Naive thymus-derived CD8-positive, alpha-beta T cell (primary cell): Measurements from ENCODE around the gene LRRTM2. TPM values are rescaled to one million over a fixed set of nuclear protein-coding genes. Genes with fewer than 3 reads are reported as not detected.

Experiments used
- ATAC-seq, 2 donors: fragments of 150-1000 bp; cut with Tn5 transposase in 1 of 2; sonication (Bioruptor Pico), chemical (Tn5 transposase) in 1 of 2; 1 replicate in 1 of 2; 2 replicates in 1 of 2; pipeline ENCODE4 v1.10.0; 2021; ENCODE audit warnings: mild to moderate bottlenecking in 2 of 2, moderate library complexity in 2 of 2
- POLR2A ChIA-PET: fragments of 350-600 bp; sonication (Branson Sonifier 250); formaldehyde crosslinking; loops from one replicate; lab custom pipeline; 2021; ENCODE audit warnings: antibody characterized with exemption; lab: Charles Lee
- DNase-seq, 10 donors: peaks; one replicate each; pipeline versions ENCODE4 v3.0.0 to v3.0.0-alpha.2; 2020 to 2022
- H3K27ac Mint-ChIP-seq, 10 donors: one replicate each; pipeline ENCODE4 v1.8.0; 2020 to 2022; ENCODE audit warnings: mild to moderate bottlenecking in 10 of 10, mixed read lengths in 10 of 10, moderate library complexity in 4 of 10, inconsistent platforms in 1 of 10
- H3K27me3 Mint-ChIP-seq, 5 donors: one replicate each; pipeline ENCODE4 v1.8.0; 2021 to 2022; ENCODE audit warnings: mixed read lengths in 5 of 5
- H3K36me3 Mint-ChIP-seq, 3 donors: one replicate each; pipeline ENCODE4 v1.8.0; 2020 to 2022; ENCODE audit warnings: mixed read lengths in 3 of 3, mild to moderate bottlenecking in 2 of 3, inconsistent platforms in 1 of 3
- H3K4me1 Mint-ChIP-seq, 4 donors: one replicate each; pipeline ENCODE4 v1.8.0; 2021 to 2022; ENCODE audit warnings: mixed read lengths in 4 of 4
- H3K4me3 Mint-ChIP-seq, 10 donors: one replicate each; pipeline ENCODE4 v1.8.0; 2020 to 2022; ENCODE audit warnings: mild to moderate bottlenecking in 10 of 10, mixed read lengths in 10 of 10, moderate library complexity in 6 of 10, inconsistent platforms in 1 of 10
- H3K9me3 Mint-ChIP-seq, 9 donors: one replicate each; pipeline ENCODE4 v1.8.0; 2020 to 2022; ENCODE audit warnings: mixed read lengths in 9 of 9, mild to moderate bottlenecking in 3 of 9, inconsistent platforms in 1 of 9, moderate library complexity in 1 of 9
- polyA plus RNA-seq, 3 donors: library from polyadenylated mRNA; unstranded; fragments of 300-500 nt; fragmentation: Illumina TruSeq; gene quantifications; one replicate each; pipeline ENCODE4 v1.2.3, GENCODE V29; 2021
- total RNA-seq, 8 experiments: library from RNA in 2 of 8; stranded (reverse) in 2 of 8; gene quantifications; one replicate each; pipeline ENCODE4 v1.2.3 and lab custom pipeline; 2021 to 2026

Gene LRRTM2
- total and polyA plus RNA-seq, 5 experiments from 2014 or later: not detected

GRCh38 chr5:138831703-138832102 is 43.4 kb downstream of the LRRTM2 start:
- POLR2A ChIA-PET: no interaction called here
- Mint-ChIP-seq H3K9me3 (no peaks in the 10 kb centered on the region), H3K27ac (no peak overlapping the region), H3K4me3 (no peak overlapping the region), H3K36me3 (no peaks in the 10 kb centered on the region), H3K4me1 (no peaks in the 10 kb centered on the region), H3K27me3 (peaks cover 0 to 30% (median 13%) of the 10 kb centered on the region in 5 donors)
- no peak for DNase-seq
- no peak for ATAC-seq

GRCh38 chr5:138829341-138829740 is 45.8 kb downstream of the LRRTM2 start:
- Mint-ChIP-seq H3K27ac (no peak overlapping the region), H3K4me3 (no peak overlapping the region), H3K27me3 (peaks cover 0 to 23% (median 10%) of the 10 kb centered on the region in 5 donors), H3K36me3 (no peaks in the 10 kb centered on the region), H3K9me3 (no peaks in the 10 kb centered on the region), H3K4me1 (no peaks in the 10 kb centered on the region)
- DNase-seq: no peak
- POLR2A ChIA-PET: interaction anchor here (0.7 kb wide), 1 partner anchor 11 kb away, joined by 4 read pairs; no protein-coding TSS in a partner anchor
- ATAC-seq: no peak

DNA sequence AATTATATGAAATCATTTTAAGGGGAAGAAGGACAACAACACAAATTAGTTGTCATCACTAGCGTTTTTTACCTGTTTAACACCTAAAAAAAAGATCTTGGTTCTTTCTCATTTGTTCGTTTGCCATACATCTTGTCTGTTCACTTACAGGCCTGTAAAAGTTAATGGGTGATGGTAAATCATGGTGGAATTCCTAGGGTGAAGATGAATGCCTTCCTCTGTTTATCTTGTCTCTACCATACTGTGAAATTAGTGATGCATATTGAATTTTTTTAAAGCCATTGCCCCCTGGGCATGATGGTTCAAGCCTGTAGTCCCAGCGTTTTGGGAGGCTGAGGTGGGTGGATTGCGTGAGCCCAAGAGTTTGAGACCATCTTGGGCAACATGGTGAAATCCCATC is 46.6 kb downstream of the LRRTM2 start:
- DNase-seq (no peak), ATAC-seq (no peak)
- peaks cover 2 to 28% (median 13%) of the 10 kb centered on the region in 5 donors for H3K27me3 Mint-ChIP-seq
- no peak overlapping the region for H3K4me3 Mint-ChIP-seq
- POLR2A ChIA-PET: no interaction called here
- H3K9me3 Mint-ChIP-seq: no peaks in the 10 kb centered on the region
- no peaks in the 10 kb centered on the region for H3K4me1 Mint-ChIP-seq
- no peaks in the 10 kb centered on the region for H3K36me3 Mint-ChIP-seq
- H3K27ac Mint-ChIP-seq: no peak overlapping the region

GRCh38 chr5:138824924-138825863 is 49.9 kb downstream of the LRRTM2 start:
- Mint-ChIP-seq H3K36me3 (no peaks in the 10 kb centered on the region), H3K4me1 (no peaks in the 10 kb centered on the region), H3K27ac (no peak overlapping the region), H3K9me3 (no peaks in the 10 kb centered on the region), H3K27me3 (peaks cover 2 to 60% (median 15%) of the 10 kb centered on the region in 5 donors), H3K4me3 (no peak overlapping the region)
- ATAC-seq (no peak), DNase-seq (peak in 3 of 10 donors; percentile 13 to 27 (median 16))
- POLR2A ChIA-PET: interaction anchor here (1.0 to 1.4 kb wide), 2 partner anchors 330 to 437 kb away, joined by 3 to 6 read pairs; no protein-coding TSS in a partner anchor

GRCh38 chr5:138824516-138824915 is 50.6 kb downstream of the LRRTM2 start:
- ATAC-seq (no peak), DNase-seq (no peak)
- Mint-ChIP-seq H3K9me3 (no peaks in the 10 kb centered on the region), H3K27me3 (peaks cover 4 to 67% (median 15%) of the 10 kb centered on the region in 5 donors), H3K4me1 (no peaks in the 10 kb centered on the region), H3K4me3 (no peak overlapping the region), H3K27ac (no peak overlapping the region), H3K36me3 (no peaks in the 10 kb centered on the region)
- POLR2A ChIA-PET: interaction anchor here (1.0 kb wide), 1 partner anchor 331 kb away, joined by 3 read pairs; no protein-coding TSS in a partner anchor

DNA sequence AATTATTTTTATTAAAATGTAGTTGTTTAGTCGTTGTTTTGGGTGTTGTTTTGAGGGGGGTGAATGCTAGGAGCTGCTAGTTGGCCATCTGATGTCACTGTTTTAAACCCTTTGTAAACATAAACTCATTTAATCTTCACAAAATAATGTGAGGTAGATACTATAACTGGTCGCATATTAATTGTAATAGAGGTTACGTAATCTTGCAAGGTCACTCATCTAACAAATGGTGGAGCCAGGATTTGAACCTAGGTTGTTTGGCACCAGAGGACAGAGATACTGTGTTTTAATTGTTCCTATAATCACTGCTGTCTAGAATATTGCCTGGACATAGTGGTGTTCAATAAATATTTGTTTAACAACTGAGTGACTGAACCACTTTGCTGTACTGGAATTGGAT is 54.4 kb downstream of the LRRTM2 start:
- ATAC-seq (no peak), DNase-seq (no peak)
- Mint-ChIP-seq H3K4me1 (no peaks in the 10 kb centered on the region), H3K27ac (no peak overlapping the region), H3K4me3 (no peak overlapping the region), H3K27me3 (peaks cover 4 to 81% (median 25%) of the 10 kb centered on the region in 5 donors), H3K36me3 (no peaks in the 10 kb centered on the region), H3K9me3 (no peaks in the 10 kb centered on the region)
- POLR2A ChIA-PET: no interaction called here

- Mint-ChIP-seq H3K36me3 (no peaks in the 10 kb centered on the region), H3K9me3 (no peaks in the 10 kb centered on the region), H3K4me3 (no peak overlapping the region), H3K4me1 (no peaks in the 10 kb centered on the region), H3K27me3 (peaks cover 4 to 85% (median 26%) of the 10 kb centered on the region in 5 donors), H3K27ac (no peak overlapping the region)
- ATAC-seq (no peak), DNase-seq (no peak)
- POLR2A ChIA-PET: interaction anchor here (0.5 to 0.6 kb wide), 2 partner anchors 10 to 241 kb away, joined by 4 to 5 read pairs; no protein-coding TSS in a partner anchor
Observed at GRCh38 chr5:138819081-138819480, 56.1 kb downstream of the LRRTM2 start.

Other genes starting within 250 kb of the LRRTM2 start
- gene CTNNA1, start 121.9 kb downstream of the LRRTM2 start, total RNA-seq: 1 to 10 TPM; 5.1 to 5.7 TPM
- 1 to 10 TPM in 1 of 3 donors, under 1 TPM in 1, not detected in 1; 0.34 to 2.8 TPM for gene CTNNA1, start 121.9 kb downstream of the LRRTM2 start, polyA plus RNA-seq